Fibroblast of lung (primary cell): ENCODE measurements around the gene TM4SF1.

ENCODE experiments used
- CTCF ChIP-seq, 2 donors: IDR thresholded peaks in 1 of 2; conservative IDR thresholded peaks in 1 of 2; 1 replicate in 1 of 2; 2 replicates in 1 of 2; pipeline ENCODE4 v1.5.1; 2011 to 2012; ENCODE audit warnings: low read length in 2 of 2, control low read depth in 1 of 2, inconsistent platforms in 1 of 2, low read depth in 1 of 2, mild to moderate bottlenecking in 1 of 2
- EZH2 ChIP-seq: IDR thresholded peaks from 2 replicates; pipeline ENCODE4 v1.5.1; 2012; ENCODE audit warnings: low read length, control low read depth, mild to moderate bottlenecking; ENCODE audit errors: missing control alignments

- TF ChIP-seq CTCF (conservative IDR thresholded peaks at IDR 0.05 in 1 of 2, IDR thresholded peaks at IDR 0.05 in 1 of 2; ENCODE audit: low read depth in 1 of 2, low read length in 2 of 2) (no peak), EZH2 (no peak)
These were observed 8.3 kb upstream of the TM4SF1 start for GRCh38 chr3:149385617-149386298.
